Nephron (organoid): ENCODE data around the gene C11orf54.

Source experiments
- H3K27ac Mint-ChIP-seq, 3 experiments: 2 replicates each; pipeline ENCODE4 v1.8.0; 2020; ENCODE audit warnings: mixed read lengths in 3 of 3, mild to moderate bottlenecking in 2 of 3, moderate library complexity in 1 of 3
- H3K27me3 Mint-ChIP-seq: 2 replicates; pipeline ENCODE4 v1.8.0; 2021; ENCODE audit warnings: low read depth, mild to moderate bottlenecking, moderate library complexity, mixed read lengths
- H3K36me3 Mint-ChIP-seq: 2 replicates; pipeline ENCODE4 v1.8.0; 2020; ENCODE audit warnings: low read depth, mixed read lengths
- H3K4me1 Mint-ChIP-seq: 2 replicates; pipeline ENCODE4 v1.8.0; 2020; ENCODE audit warnings: mixed read lengths
- H3K4me3 Mint-ChIP-seq, 3 experiments: 2 replicates each; pipeline ENCODE4 v1.8.0; 2020; ENCODE audit warnings: mild to moderate bottlenecking in 3 of 3, mixed read lengths in 3 of 3, moderate library complexity in 2 of 3
- H3K9me3 Mint-ChIP-seq: 2 replicates; pipeline ENCODE4 v1.8.0; 2020; ENCODE audit warnings: mixed read lengths
- TF ChIP-seq, protein P1 (sequence below), 3 experiments: fragments of 200-600 bp; sonication (generic); IDR thresholded peaks; one replicate each; pipeline ENCODE4 v1.5.0; 2021; ENCODE audit warnings: antibody characterized with exemption in 3 of 3; ENCODE audit not compliant: unreplicated experiment in 3 of 3

The C11orf54 gene

DNA sequence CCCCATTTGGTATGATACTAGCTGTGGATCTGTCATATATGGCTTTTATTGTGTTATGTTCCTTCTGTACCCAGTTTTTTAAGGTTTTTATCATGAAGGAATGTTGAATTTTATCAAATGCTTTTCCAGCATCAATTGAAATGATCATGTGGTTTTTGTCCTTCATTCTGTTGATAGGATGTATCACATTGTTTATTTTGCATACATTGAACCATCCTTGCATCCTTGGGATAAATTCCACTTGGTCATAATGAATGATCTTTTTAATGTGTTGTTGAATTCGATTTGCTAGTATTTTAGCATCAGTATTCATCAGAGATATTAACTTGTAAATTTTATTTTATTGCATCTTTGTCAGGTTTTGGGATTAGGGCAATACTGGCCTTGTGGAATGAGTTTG, 31.2 kb upstream of the C11orf54 start:
- TF ChIP-seq, protein P1, sequence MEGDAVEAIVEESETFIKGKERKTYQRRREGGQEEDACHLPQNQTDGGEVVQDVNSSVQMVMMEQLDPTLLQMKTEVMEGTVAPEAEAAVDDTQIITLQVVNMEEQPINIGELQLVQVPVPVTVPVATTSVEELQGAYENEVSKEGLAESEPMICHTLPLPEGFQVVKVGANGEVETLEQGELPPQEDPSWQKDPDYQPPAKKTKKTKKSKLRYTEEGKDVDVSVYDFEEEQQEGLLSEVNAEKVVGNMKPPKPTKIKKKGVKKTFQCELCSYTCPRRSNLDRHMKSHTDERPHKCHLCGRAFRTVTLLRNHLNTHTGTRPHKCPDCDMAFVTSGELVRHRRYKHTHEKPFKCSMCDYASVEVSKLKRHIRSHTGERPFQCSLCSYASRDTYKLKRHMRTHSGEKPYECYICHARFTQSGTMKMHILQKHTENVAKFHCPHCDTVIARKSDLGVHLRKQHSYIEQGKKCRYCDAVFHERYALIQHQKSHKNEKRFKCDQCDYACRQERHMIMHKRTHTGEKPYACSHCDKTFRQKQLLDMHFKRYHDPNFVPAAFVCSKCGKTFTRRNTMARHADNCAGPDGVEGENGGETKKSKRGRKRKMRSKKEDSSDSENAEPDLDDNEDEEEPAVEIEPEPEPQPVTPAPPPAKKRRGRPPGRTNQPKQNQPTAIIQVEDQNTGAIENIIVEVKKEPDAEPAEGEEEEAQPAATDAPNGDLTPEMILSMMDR (IDR thresholded peaks at IDR 0.05; ENCODE audit: unreplicated experiment in 3 of 3): no peak
- Mint-ChIP-seq H3K9me3 (peaks cover 36% of the 10 kb centered on the region), H3K27me3 (no peaks in the 10 kb centered on the region), H3K36me3 (peaks cover 93% of the 10 kb centered on the region), H3K27ac (no peak overlapping the region), H3K4me1 (no peaks in the 10 kb centered on the region), H3K4me3 (no peak overlapping the region)

DNA sequence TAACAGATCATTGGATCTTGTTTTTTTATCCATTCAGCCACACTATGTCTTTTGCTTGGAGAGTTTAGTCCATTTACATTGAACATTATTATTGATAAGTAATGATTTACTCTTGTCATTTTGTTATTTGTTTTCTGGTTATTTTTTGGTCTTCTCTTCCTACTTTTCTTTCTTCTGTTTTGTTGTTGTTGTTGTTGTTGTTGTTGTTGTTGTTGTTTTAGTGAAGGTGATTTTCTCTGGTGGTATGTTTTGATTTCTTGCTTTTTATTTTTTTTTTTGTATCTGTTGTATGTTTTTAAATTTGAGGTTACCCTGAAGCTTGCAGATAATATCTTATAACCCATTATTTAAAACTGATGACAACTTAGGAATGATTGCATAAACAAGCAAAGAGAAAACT, 28.8 kb upstream of the C11orf54 start:
- TF ChIP-seq, protein P1 (IDR thresholded peaks at IDR 0.05; ENCODE audit: unreplicated experiment in 3 of 3): no peak
- H3K4me3 Mint-ChIP-seq: no peak overlapping the region

DNA sequence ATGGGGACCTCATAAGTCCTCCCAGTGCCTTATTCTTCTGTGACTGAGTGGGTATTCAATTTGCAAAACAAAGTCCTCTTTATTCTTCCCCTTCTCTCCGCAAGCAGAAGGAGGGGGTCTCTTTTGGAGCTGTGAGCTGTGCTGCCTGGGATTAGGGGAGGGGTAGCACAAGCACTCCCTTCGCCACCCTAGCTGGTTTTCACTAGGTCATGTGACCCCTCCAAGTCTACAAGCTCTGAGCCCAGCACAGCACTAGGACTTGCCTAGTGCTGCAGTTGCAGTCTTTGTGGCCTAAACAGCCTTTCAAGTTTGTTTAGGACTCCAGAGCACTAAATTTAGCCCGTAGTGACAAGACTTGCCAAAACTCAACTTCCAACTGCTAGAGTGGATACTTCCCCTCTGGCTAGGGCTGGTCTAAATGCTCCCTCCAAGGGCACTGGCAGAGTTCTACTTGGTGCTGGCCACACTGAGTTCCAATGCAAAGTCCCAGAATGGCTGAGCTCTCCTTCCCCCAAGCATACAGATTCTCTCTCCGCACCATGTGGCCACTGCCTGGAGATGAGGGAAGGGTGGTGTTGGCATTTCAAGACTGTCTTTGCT, 25.6 kb upstream of the C11orf54 start:
- Mint-ChIP-seq H3K27me3 (no peaks in the 10 kb centered on the region), H3K9me3 (peaks cover 7% of the 10 kb centered on the region), H3K36me3 (peaks cover 68% of the 10 kb centered on the region), H3K4me3 (no peak overlapping the region), H3K4me1 (no peaks in the 10 kb centered on the region), H3K27ac (no peak overlapping the region)
- TF ChIP-seq, protein P1 (IDR thresholded peaks at IDR 0.05; ENCODE audit: unreplicated experiment in 3 of 3): no peak

More for the DNA sequence above, 28.8 kb upstream of the C11orf54 start:
- Mint-ChIP-seq H3K27ac (no peak overlapping the region), H3K9me3 (peaks cover 36% of the 10 kb centered on the region), H3K4me1 (no peaks in the 10 kb centered on the region), H3K36me3 (peaks cover 92% of the 10 kb centered on the region), H3K27me3 (no peaks in the 10 kb centered on the region)

DNA sequence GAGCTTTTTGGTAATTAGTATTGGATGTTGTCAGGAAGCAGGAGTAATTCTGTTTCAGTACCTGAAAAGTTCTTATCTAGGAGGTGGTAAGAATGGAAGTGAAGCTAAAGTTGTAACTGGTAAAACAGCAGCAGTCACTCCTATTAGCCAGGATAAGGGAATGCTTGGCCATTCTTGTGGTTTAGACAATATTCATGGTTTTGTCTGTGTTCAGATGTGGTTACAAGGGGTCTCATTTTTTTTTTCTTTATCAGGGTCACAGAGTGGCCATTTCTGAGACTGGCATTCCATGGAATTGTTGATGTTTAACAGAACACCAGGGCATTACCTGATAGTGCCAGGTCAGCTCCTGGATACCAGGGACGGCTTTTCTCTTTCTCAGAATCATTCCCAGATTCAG, 24.0 kb upstream of the C11orf54 start:
- H3K36me3 Mint-ChIP-seq: peaks cover 68% of the 10 kb centered on the region
- no peaks in the 10 kb centered on the region for H3K9me3 Mint-ChIP-seq
- no peak overlapping the region for H3K27ac Mint-ChIP-seq
- no peak overlapping the region for H3K4me3 Mint-ChIP-seq
- TF ChIP-seq, protein P1 (IDR thresholded peaks at IDR 0.05; ENCODE audit: unreplicated experiment in 3 of 3): no peak
- H3K4me1 Mint-ChIP-seq: no peaks in the 10 kb centered on the region
- no peaks in the 10 kb centered on the region for H3K27me3 Mint-ChIP-seq

DNA sequence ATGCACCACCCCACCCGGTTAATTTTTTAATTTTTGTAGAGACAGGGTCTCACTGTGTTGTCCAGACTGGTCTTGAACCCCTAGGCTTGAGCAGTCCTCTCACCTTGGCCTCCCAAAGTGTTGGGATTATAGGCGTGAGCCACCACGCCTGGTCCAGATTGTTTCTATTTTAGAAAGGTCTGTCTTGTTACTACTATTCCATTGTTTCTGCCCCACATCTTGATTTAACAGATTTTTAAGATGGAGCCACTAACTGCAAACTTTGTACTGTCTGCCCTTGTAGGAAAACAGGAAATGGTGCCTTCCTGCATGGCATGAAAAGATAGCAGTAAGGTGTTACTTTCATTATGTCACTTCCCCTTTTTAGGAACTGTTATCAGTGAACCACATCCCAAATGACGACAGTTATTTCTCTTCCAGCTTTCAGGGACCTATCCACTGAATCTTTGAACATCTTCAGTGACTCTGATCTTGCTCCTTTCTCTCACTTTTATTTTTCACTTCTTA, 23.4 kb upstream of the C11orf54 start:
- Mint-ChIP-seq H3K27ac (no peak overlapping the region), H3K9me3 (no peaks in the 10 kb centered on the region), H3K36me3 (peaks cover 66% of the 10 kb centered on the region), H3K27me3 (no peaks in the 10 kb centered on the region), H3K4me3 (no peak overlapping the region), H3K4me1 (no peaks in the 10 kb centered on the region)
- TF ChIP-seq, protein P1 (IDR thresholded peaks at IDR 0.05; ENCODE audit: unreplicated experiment in 3 of 3): no peak

DNA sequence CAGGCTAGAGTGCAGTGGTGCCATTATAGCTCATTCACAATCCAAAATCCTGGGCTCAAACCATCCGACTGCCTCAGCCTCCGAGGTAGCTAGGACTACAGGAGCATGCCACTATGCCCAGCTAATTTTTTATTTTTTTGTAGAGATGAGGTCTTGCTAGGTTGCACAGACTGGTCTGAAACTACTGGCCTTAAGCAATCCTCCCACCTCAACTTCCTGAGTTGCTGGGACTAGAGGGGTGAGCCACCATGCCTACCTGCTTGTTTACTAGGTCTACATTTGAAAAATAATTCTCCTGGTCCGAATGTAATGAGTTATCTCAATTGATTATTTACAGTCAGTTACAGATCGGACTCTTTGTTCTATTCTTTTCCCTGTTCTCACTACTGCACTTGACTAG, 22.2 kb upstream of the C11orf54 start:
- Mint-ChIP-seq H3K4me1 (no peaks in the 10 kb centered on the region), H3K36me3 (peaks cover 63% of the 10 kb centered on the region), H3K4me3 (no peak overlapping the region), H3K9me3 (no peaks in the 10 kb centered on the region), H3K27ac (no peak overlapping the region), H3K27me3 (no peaks in the 10 kb centered on the region)
- TF ChIP-seq, protein P1 (IDR thresholded peaks at IDR 0.05; ENCODE audit: unreplicated experiment in 3 of 3): no peak
